Panc1 (cell line): ENCODE data around the gene TBC1D3G. TPM values are rescaled to one million over a fixed set of nuclear protein-coding genes. Genes with fewer than 3 reads are reported as not detected.
"Not testable (repeated sequence)": the region's sequence is repeated elsewhere in the genome, so short reads cannot be mapped to it uniquely, and the experiment has no call there.

Experiments
- ATAC-seq: fragments of 200-7000 bp; cut with Tn5 transposase; 2 replicates; pipeline ENCODE4 v1.9.1; 2020; ENCODE audit warnings: mild to moderate bottlenecking, moderate library complexity
- BruUV-seq: library from RNA; stranded (reverse); fragments of 400-500 nt; replicated peaks from 2 replicates; lab custom pipeline; 2021; lab: Mats Ljungman, UMichigan
- CTCF ChIA-PET: fragments of 300-600 bp; sonication (Branson Sonifier 250); formaldehyde crosslinking; loops from one replicate; lab custom pipeline; 2022; ENCODE audit warnings: antibody characterized with exemption; lab: Charles Lee
- POLR2A ChIA-PET: fragments of 300-600 bp; sonication (Branson Sonifier 250); formaldehyde crosslinking; loops from one replicate; lab custom pipeline; 2022; ENCODE audit warnings: antibody characterized with exemption; lab: Charles Lee
- DNase-seq: peaks from one replicate; pipeline ENCODE4 v3.0.0-alpha.2; 2010; ENCODE audit warnings: low read depth, low spot score
- H3K27ac ChIP-seq: 2 replicates; pipeline ENCODE4 v1.5.1; 2011; ENCODE audit warnings: mild to moderate bottlenecking, low read length, inconsistent platforms
- H3K27me3 ChIP-seq: fragments of 200-500 bp; sonication (Bioruptor generic); 2 replicates; pipeline ENCODE4 v1.6.0; 2014; ENCODE audit warnings: low read length, inconsistent platforms; ENCODE audit not compliant: control insufficient read depth, insufficient read depth
- H3K36me3 ChIP-seq: fragments of 200-500 bp; sonication (Bioruptor generic); 2 replicates; pipeline ENCODE4 v1.5.1; 2014; ENCODE audit warnings: inconsistent platforms, mild to moderate bottlenecking, low read length, moderate library complexity; ENCODE audit not compliant: control insufficient read depth, insufficient read depth
- H3K4me1 ChIP-seq: 2 replicates; pipeline ENCODE4 v1.5.1; 2011; ENCODE audit warnings: inconsistent platforms, mild to moderate bottlenecking, low read length, moderate library complexity; ENCODE audit not compliant: control insufficient read depth, insufficient read depth
- H3K4me3 ChIP-seq, 2 experiments: 2 replicates each; pipeline ENCODE4 v1.5.1; 2011 to 2012; ENCODE audit warnings: low read depth in 2 of 2, low read length in 2 of 2, mild to moderate bottlenecking in 2 of 2, inconsistent platforms in 1 of 2, moderate library complexity in 1 of 2
- H3K9me3 ChIP-seq: fragments of 200-500 bp; sonication (Bioruptor generic); 2 replicates; pipeline ENCODE4 v1.5.1; 2014; ENCODE audit warnings: low read depth, mild to moderate bottlenecking, inconsistent platforms, low read length, moderate library complexity; ENCODE audit not compliant: control insufficient read depth, insufficient read depth
- in situ Hi-C: cut with HindIII; loops from 2 replicates; pipeline ENCODE4 v1.10.0; 2016; ENCODE audit warnings: low sequenced_read_pairs, low pct_unique_long_range_greater_than_20kb
- intact Hi-C: fragments of 100-400 bp; cut with micrococcal nuclease; formaldehyde crosslinking; loops from one replicate; pipeline ENCODE4 v1.10.0; 2022; ENCODE audit not compliant: unreplicated experiment
- total RNA-seq: library from RNA; stranded (reverse); gene quantifications from one replicate; pipeline ENCODE4 v1.2.1, GENCODE V29; 2021; ENCODE audit not compliant: unreplicated experiment

The TBC1D3G gene
- total RNA-seq, 1 experiment from 2014 or later = 0.15 TPM

- intact Hi-C loops, POLR2A ChIA-PET, BruUV-seq, H3K27me3 ChIP-seq, H3K4me1 ChIP-seq, DNase-seq, H3K4me3 ChIP-seq, H3K27ac ChIP-seq, ATAC-seq, in situ Hi-C loops, CTCF ChIA-PET, H3K9me3 ChIP-seq, H3K36me3 ChIP-seq: not testable (repeated sequence)
Observed at GRCh38 chr17:36375938-36376337, 52.3 kb downstream of the TBC1D3G start.

Other genes with a start within 250 kb of the TBC1D3G start
- gene CCL3, start 233.7 kb upstream of the TBC1D3G start, total RNA-seq = 1.1 TPM
- gene CCL4, start 220.1 kb upstream of the TBC1D3G start, total RNA-seq = 0.51 TPM
- 7.4 TPM for gene TBC1D3B, start 147.2 kb upstream of the TBC1D3G start, total RNA-seq
- not detected for gene CCL3L1, start 127.1 kb upstream of the TBC1D3G start, total RNA-seq
- not detected for gene CCL4L2, start 112.8 kb upstream of the TBC1D3G start, total RNA-seq
- 0.54 TPM for gene TBC1D3I, start 59.3 kb upstream of the TBC1D3G start, total RNA-seq
- not detected for gene TBC1D3H, start 64.6 kb downstream of the TBC1D3G start, total RNA-seq
- gene ZNHIT3, start 162.8 kb downstream of the TBC1D3G start, total RNA-seq = 16.8 TPM
- gene MYO19, start 211.0 kb downstream of the TBC1D3G start, total RNA-seq = 88.0 TPM
- 16.2 TPM for gene PIGW, start 211.1 kb downstream of the TBC1D3G start, total RNA-seq
- gene GGNBP2, start 221.0 kb downstream of the TBC1D3G start, total RNA-seq = 57.2 TPM